H1 (cell line): Measurements from ENCODE around the gene KCTD21. TPM values are rescaled to one million over a fixed set of nuclear protein-coding genes. Genes with fewer than 3 reads are reported as not detected.

Experiments used
- CTCF ChIA-PET: fragments of 300-600 bp; sonication (Branson Sonifier 250); formaldehyde crosslinking; loops from one replicate; lab custom pipeline; 2021; ENCODE audit not compliant: partially characterized antibody; lab: Charles Lee
- POLR2A ChIA-PET: fragments of 300-600 bp; sonication (Branson Sonifier 250); formaldehyde crosslinking; loops from one replicate; lab custom pipeline; 2021; ENCODE audit warnings: inconsistent platforms; ENCODE audit not compliant: partially characterized antibody; lab: Charles Lee
- DNase-seq, 2 experiments: peaks; one replicate each; pipeline versions ENCODE4 v3.0.0 to v3.0.0-alpha.2; 2010 to 2022; ENCODE audit warnings: low spot score in 2 of 2, low read depth in 1 of 2, mixed read lengths in 1 of 2
- FAIRE-seq: peaks from 2 replicates; lab custom pipeline; 2011; peaks lifted over from hg19 to GRCh38; lab: Jason Lieb, UNC
- H2AFZ ChIP-seq: 2 replicates; pipeline ENCODE4 v1.8.1; 2012; ENCODE audit warnings: low read length, inconsistent platforms
- H2AK5ac ChIP-seq: 2 replicates; pipeline ENCODE4 v1.6.1; 2013; ENCODE audit warnings: low read depth, low read length
- H2BK120ac ChIP-seq: replicated peaks from 2 replicates; pipeline ENCODE3; 2013; ENCODE audit warnings: low read depth, low read length, inconsistent platforms
- H2BK12ac ChIP-seq: 2 replicates; pipeline ENCODE4 v1.6.1; 2013; ENCODE audit warnings: low read depth, low read length
- H2BK15ac ChIP-seq: 2 replicates; pipeline ENCODE4 v1.6.1; 2013; ENCODE audit warnings: low read length
- H2BK20ac ChIP-seq: 2 replicates; pipeline ENCODE4 v1.6.1; 2013; ENCODE audit warnings: low read length
- H2BK5ac ChIP-seq: 2 replicates; pipeline ENCODE4 v1.6.1; 2013; ENCODE audit warnings: low read depth, low read length
- H3K14ac ChIP-seq: 2 replicates; pipeline ENCODE4 v1.6.1; 2013; ENCODE audit warnings: inconsistent platforms; ENCODE audit not compliant: insufficient read length
- H3K18ac ChIP-seq: 2 replicates; pipeline ENCODE4 v1.6.1; 2013; ENCODE audit warnings: low read length; ENCODE audit errors: extremely low read depth
- H3K23ac ChIP-seq: 2 replicates; pipeline ENCODE4 v1.6.1; 2013; ENCODE audit warnings: inconsistent platforms; ENCODE audit not compliant: insufficient read length
- H3K23me2 ChIP-seq: 2 replicates; pipeline ENCODE4 v1.6.1; 2013; ENCODE audit warnings: low read depth, low read length
- H3K27ac ChIP-seq: 2 replicates; pipeline ENCODE4 v1.6.1; 2011; ENCODE audit warnings: low read depth, low read length, inconsistent platforms
- H3K27me3 ChIP-seq, 4 experiments: replicated peaks in 1 of 4; 1 replicate in 1 of 4; 2 replicates in 3 of 4; pipeline versions ENCODE4 v1.6.1 to v1.8.1; 2011 to 2013; ENCODE audit warnings: low read length in 3 of 4, mild to moderate bottlenecking in 3 of 4, inconsistent platforms in 2 of 4, mixed read lengths in 2 of 4, moderate library complexity in 1 of 4; ENCODE audit not compliant: control insufficient read depth in 3 of 4, insufficient read depth in 3 of 4; ENCODE audit errors: extremely low read depth in 1 of 4
- H3K36me3 ChIP-seq, 4 experiments: 2 replicates each; pipeline versions ENCODE4 v1.6.1 to v1.8.1; 2011 to 2013; ENCODE audit warnings: mild to moderate bottlenecking in 4 of 4, low read length in 3 of 4, moderate library complexity in 2 of 4, control low read depth in 1 of 4, inconsistent platforms in 1 of 4; ENCODE audit not compliant: insufficient read depth in 4 of 4, control insufficient read depth in 2 of 4
- H3K4ac ChIP-seq: replicated peaks from 2 replicates; pipeline ENCODE3; 2013; ENCODE audit warnings: low read length, low read depth, mixed read lengths, inconsistent platforms; ENCODE audit not compliant: insufficient read length
- H3K4me1 ChIP-seq, 4 experiments: replicated peaks in 1 of 4; 1 replicate in 1 of 4; 2 replicates in 3 of 4; pipeline versions ENCODE4 v1.6.1 to v1.8.1; 2011 to 2013; ENCODE audit warnings: low read length in 3 of 4, inconsistent platforms in 2 of 4, mixed read lengths in 1 of 4; ENCODE audit not compliant: insufficient read depth in 4 of 4, control insufficient read depth in 3 of 4
- H3K4me2 ChIP-seq, 2 experiments: 2 replicates each; pipeline versions ENCODE4 v1.6.1 to v1.8.1; 2011 to 2013; ENCODE audit warnings: low read depth in 2 of 2, low read length in 2 of 2, control low read depth in 1 of 2, inconsistent platforms in 1 of 2, mild to moderate bottlenecking in 1 of 2; ENCODE audit not compliant: insufficient read depth in 1 of 2
- H3K4me3 ChIP-seq, 4 experiments: fragments of 200-600, 300-600 bp in 1 of 4; sonication (generic), shearing (Covaris generic), sonication (Bioruptor Twin) in 1 of 4; 2 replicates each; pipeline versions ENCODE4 v1.5.1 to v1.8.1; 2011 to 2016; ENCODE audit warnings: low read length in 4 of 4, low read depth in 3 of 4, control low read depth in 2 of 4, inconsistent platforms in 2 of 4, mild to moderate bottlenecking in 2 of 4, mixed read lengths in 1 of 4, moderate library complexity in 1 of 4; ENCODE audit not compliant: insufficient read depth in 2 of 4; ENCODE audit errors: extremely low read depth in 1 of 4
- H3K56ac ChIP-seq: replicated peaks from 2 replicates; pipeline ENCODE3; 2013; ENCODE audit warnings: low read depth, mild to moderate bottlenecking, mixed read lengths, low read length, inconsistent platforms; ENCODE audit not compliant: insufficient read length
- H3K79me1 ChIP-seq: 2 replicates; pipeline ENCODE4 v1.6.1; 2013; ENCODE audit warnings: low read depth, low read length, control low read depth
- H3K79me2 ChIP-seq, 2 experiments: 2 replicates each; pipeline versions ENCODE4 v1.6.1 to v1.8.1; 2012 to 2013; ENCODE audit warnings: low read length in 2 of 2, mild to moderate bottlenecking in 2 of 2, inconsistent platforms in 1 of 2; ENCODE audit not compliant: insufficient read depth in 2 of 2, control insufficient read depth in 1 of 2
- H3K9ac ChIP-seq, 4 experiments: replicated peaks in 1 of 4; 1 replicate in 1 of 4; 2 replicates in 3 of 4; pipeline versions ENCODE4 v1.6.1 to v1.8.1; 2011 to 2013; ENCODE audit warnings: low read depth in 3 of 4, low read length in 3 of 4, control low read depth in 2 of 4, mild to moderate bottlenecking in 2 of 4, moderate library complexity in 2 of 4, inconsistent platforms in 1 of 4; ENCODE audit errors: extremely low read depth in 1 of 4
- H3K9me3 ChIP-seq, 2 experiments: 2 replicates each; pipeline versions ENCODE4 v1.6.1 to v1.8.1; 2012 to 2013; ENCODE audit warnings: mild to moderate bottlenecking in 2 of 2, moderate library complexity in 2 of 2, control low read depth in 1 of 2, inconsistent platforms in 1 of 2, low read depth in 1 of 2, low read length in 1 of 2, mixed read lengths in 1 of 2; ENCODE audit not compliant: insufficient read depth in 2 of 2
- H4K20me1 ChIP-seq, 2 experiments: replicated peaks in 1 of 2; 2 replicates each; pipeline versions ENCODE3 to v1.8.1; 2011 to 2013; ENCODE audit warnings: inconsistent platforms in 2 of 2, low read length in 2 of 2, mild to moderate bottlenecking in 1 of 2; ENCODE audit not compliant: insufficient read depth in 2 of 2, control insufficient read depth in 1 of 2
- H4K5ac ChIP-seq: 2 replicates; pipeline ENCODE4 v1.6.1; 2013; ENCODE audit warnings: low read length, low read depth, mixed read lengths, inconsistent platforms; ENCODE audit not compliant: insufficient read length
- H4K8ac ChIP-seq: 2 replicates; pipeline ENCODE4 v1.8.0; 2013; ENCODE audit warnings: mild to moderate bottlenecking, moderate library complexity, low read length, inconsistent platforms; ENCODE audit not compliant: insufficient read depth; ENCODE audit errors: extremely low read depth
- H4K91ac ChIP-seq: replicated peaks from 2 replicates; pipeline ENCODE3; 2013; ENCODE audit warnings: low read length, mixed read lengths, inconsistent platforms; ENCODE audit not compliant: insufficient read length
- ASH2L ChIP-seq: fragments of 200-600, 300-600 bp; sonication (generic); IDR thresholded peaks from one replicate; pipeline ENCODE4 v1.7.1; 2017; ENCODE audit warnings: low read length
- ATF3 ChIP-seq: IDR thresholded peaks from 2 replicates; pipeline ENCODE4 v1.6.1; 2011; ENCODE audit warnings: low read depth, mild to moderate bottlenecking, low read length; ENCODE audit not compliant: insufficient read depth
- EZH2 ChIP-seq: fragments of 200-600 bp; sonication (generic); IDR thresholded peaks from 2 replicates; pipeline ENCODE4 v1.7.1; 2012; ENCODE audit warnings: low read depth, mild to moderate bottlenecking, moderate library complexity, low read length, inconsistent platforms; ENCODE audit not compliant: severe bottlenecking
- FOSL1 ChIP-seq: IDR thresholded peaks from 2 replicates; pipeline ENCODE4 v1.6.1; 2011; ENCODE audit warnings: mild to moderate bottlenecking, low read depth, low read length, moderate library complexity; ENCODE audit not compliant: insufficient read depth
- PHF8 ChIP-seq: fragments of 200-600 bp; sonication (generic); conservative IDR thresholded peaks from 2 replicates; pipeline ENCODE4 v1.7.1; 2012; ENCODE audit warnings: low read depth, mild to moderate bottlenecking, inconsistent platforms, low read length, moderate library complexity
- RAD21 ChIP-seq, 2 experiments: IDR thresholded peaks in 1 of 2; conservative IDR thresholded peaks in 1 of 2; 2 replicates each; pipeline ENCODE4 v1.6.1; 2011; ENCODE audit warnings: low read depth in 2 of 2, low read length in 2 of 2, improper control_type of control experiment in 1 of 2, inconsistent platforms in 1 of 2, mild to moderate bottlenecking in 1 of 2, moderate library complexity in 1 of 2
- RFX5 ChIP-seq: IDR thresholded peaks from 2 replicates; pipeline ENCODE4 v1.6.1; 2011; ENCODE audit warnings: low read depth, low read length, improper control_type of control experiment, borderline replicate concordance
- RNF2 ChIP-seq: fragments of 200-900, 300-1000 bp; sonication (generic); IDR thresholded peaks from 2 replicates; pipeline ENCODE4 v1.7.1; 2016; ENCODE audit warnings: borderline replicate concordance, low read depth, mild to moderate bottlenecking, antibody characterized with exemption, low read length; ENCODE audit not compliant: poor library complexity, severe bottlenecking; ENCODE audit errors: missing control alignments
- RXRA ChIP-seq: IDR thresholded peaks from 2 replicates; pipeline ENCODE4 v1.6.1; 2011; ENCODE audit warnings: low read depth, mild to moderate bottlenecking, low read length, moderate library complexity; ENCODE audit not compliant: insufficient read depth
- WGBS, 2 experiments: shearing (Covaris generic) in 1 of 2; methylation state at CpG; one replicate each; pipeline versions ENCODE4 v1.1.6 to v1.1.7; 2013 to 2015; ENCODE audit warnings: low lambda C conversion rate in 2 of 2, mixed read lengths in 2 of 2, inconsistent platforms in 1 of 2, low coverage in 1 of 2, missing lambda C conversion rate in 1 of 2; ENCODE audit not compliant: insufficient replicate concordance in 2 of 2, insufficient coverage in 1 of 2, insufficient read length in 1 of 2; ENCODE audit errors: extremely low coverage in 1 of 2, missing lambda C conversion rate in 1 of 2; 5-methylcytosine and 5-hydroxymethylcytosine counted together
- polyA plus RNA-seq, 7 experiments: library from polyadenylated mRNA; depleted of rRNA in 3 of 7; stranded (reverse) in 5 of 7; unstranded in 2 of 7; fragments of >200 nt in 5 of 7; fragments of 200-250 nt in 2 of 7; gene quantifications; 1 replicate in 5 of 7; 2 replicates in 1 of 7; 4 replicates in 1 of 7; pipeline versions ENCODE4 v1.2.1 to v1.2.3, GENCODE V29; 2011 to 2013; ENCODE audit warnings: missing spikeins in 2 of 7, mixed read lengths in 2 of 7
- total RNA-seq: library from RNA; stranded (reverse); fragmentation: NEBNext Ultra II Directional; extraction: Animal tissue kit (Norgen Biotek cat#: 25700); gene quantifications from 2 replicates; pipeline ENCODE4 v1.2.1, GENCODE V29; 2021

Gene KCTD21
- total and polyA plus RNA-seq, 2 of the 8 experiments (the other 6 are each of a cell fraction or from before 2014, with no cell fraction given) = 3.2 to 4.1 TPM

GRCh38 chr11:78163828-78164227, 24.6 kb downstream of the KCTD21 start:
- DNase-seq (no peak), FAIRE-seq (no peak)
- H3K4me2 ChIP-seq = no peak overlapping the region
- H3K27ac ChIP-seq = no peak overlapping the region
- H3K9ac ChIP-seq = no peak overlapping the region
- no peak overlapping the region for H3K56ac ChIP-seq
- no peak overlapping the region for H3K4me3 ChIP-seq
- no peak overlapping the region for H2AFZ ChIP-seq
- CTCF ChIA-PET = interaction anchor here (0.9 kb wide), 1 partner anchor 11 kb away, joined by 5 read pairs; no protein-coding TSS in a partner anchor
- H3K36me3 ChIP-seq = no peaks in the 10 kb centered on the region
- no peak overlapping the region for H3K18ac ChIP-seq
- no peaks in the 10 kb centered on the region for H4K20me1 ChIP-seq
- no peaks in the 10 kb centered on the region for H3K79me1 ChIP-seq
- H2BK15ac ChIP-seq = no peak overlapping the region
- H3K9me3 ChIP-seq = no peaks in the 10 kb centered on the region
- H2AK5ac ChIP-seq = no peak overlapping the region
- H2BK5ac ChIP-seq = no peak overlapping the region
- H3K4me1 ChIP-seq = no peaks in the 10 kb centered on the region
- H4K91ac ChIP-seq = no peak overlapping the region
- no peak overlapping the region for H4K5ac ChIP-seq
- H2BK20ac ChIP-seq = no peak overlapping the region
- H3K27me3 ChIP-seq = no peaks in the 10 kb centered on the region
- no peak overlapping the region for H3K23ac ChIP-seq
- POLR2A ChIA-PET = no interaction called here
- H3K23me2 ChIP-seq = no peaks in the 10 kb centered on the region
- H2BK12ac ChIP-seq = no peak overlapping the region
- H3K4ac ChIP-seq = no peak overlapping the region
- WGBS, 2 experiments = 91% methylated on average over 2 of the region's 2 CpGs; no CpG with 5 or more reads in 1 of the 2 experiments
- no peak overlapping the region for H3K14ac ChIP-seq
- H2BK120ac ChIP-seq = no peak overlapping the region
- H4K8ac ChIP-seq = no peak overlapping the region
- no peaks in the 10 kb centered on the region for H3K79me2 ChIP-seq
- TF ChIP-seq FOSL1 (no peak), EZH2 (no peak), PHF8 (no peak), RXRA (no peak), RNF2 (no peak), RFX5 (no peak), ATF3 (no peak), ASH2L (no peak), RAD21 (IDR thresholded peaks at IDR 0.05 in 1 of 2, conservative IDR thresholded peaks at IDR 0.05 in 1 of 2; ENCODE audit: low read depth in 2 of 2, low read length in 2 of 2) (no peak)
